ENCODE results near the gene MYH8.

MYH8 gene

DNA sequence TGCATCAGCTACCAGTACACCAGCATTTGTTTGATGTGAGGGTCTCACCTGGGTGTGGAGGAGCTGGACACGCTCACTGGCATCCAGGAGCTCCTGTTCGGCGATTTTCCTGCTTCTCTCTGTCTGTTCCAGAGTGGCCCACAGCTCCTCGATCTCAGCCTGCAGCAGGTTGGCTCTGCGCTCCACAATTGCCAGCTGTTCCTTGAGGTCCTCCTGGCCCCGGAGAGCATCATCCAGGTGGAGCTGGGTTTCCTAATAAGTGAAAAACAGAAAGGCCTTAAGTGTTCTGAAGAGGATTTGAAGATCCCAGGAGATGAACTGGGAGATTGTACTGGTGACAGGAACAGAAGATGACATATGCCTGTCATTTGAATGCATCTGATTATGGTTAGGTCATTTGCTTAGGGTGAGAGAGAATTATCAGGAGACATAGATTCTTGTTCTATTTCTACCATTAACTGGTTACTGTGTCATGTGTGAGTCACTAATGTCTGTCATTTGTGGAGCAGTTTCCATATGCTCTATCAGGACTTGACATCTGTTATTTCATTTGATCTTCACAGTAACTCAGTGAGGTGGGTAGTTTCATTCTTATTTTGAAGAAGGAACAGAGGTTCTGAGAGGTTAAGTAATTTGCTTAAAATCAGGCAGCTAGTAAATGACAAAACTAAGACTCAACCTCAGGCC, 27.4 kb downstream of the MYH8 start:
- ChIA-PET POLR2A (no interaction called here), CTCF (interaction anchor here (1.2 to 1.7 kb wide), 2 partner anchors 11 to 223 kb away, joined by 3 to 4 read pairs; no protein-coding TSS in a partner anchor)
- TF ChIP-seq, protein P1, sequence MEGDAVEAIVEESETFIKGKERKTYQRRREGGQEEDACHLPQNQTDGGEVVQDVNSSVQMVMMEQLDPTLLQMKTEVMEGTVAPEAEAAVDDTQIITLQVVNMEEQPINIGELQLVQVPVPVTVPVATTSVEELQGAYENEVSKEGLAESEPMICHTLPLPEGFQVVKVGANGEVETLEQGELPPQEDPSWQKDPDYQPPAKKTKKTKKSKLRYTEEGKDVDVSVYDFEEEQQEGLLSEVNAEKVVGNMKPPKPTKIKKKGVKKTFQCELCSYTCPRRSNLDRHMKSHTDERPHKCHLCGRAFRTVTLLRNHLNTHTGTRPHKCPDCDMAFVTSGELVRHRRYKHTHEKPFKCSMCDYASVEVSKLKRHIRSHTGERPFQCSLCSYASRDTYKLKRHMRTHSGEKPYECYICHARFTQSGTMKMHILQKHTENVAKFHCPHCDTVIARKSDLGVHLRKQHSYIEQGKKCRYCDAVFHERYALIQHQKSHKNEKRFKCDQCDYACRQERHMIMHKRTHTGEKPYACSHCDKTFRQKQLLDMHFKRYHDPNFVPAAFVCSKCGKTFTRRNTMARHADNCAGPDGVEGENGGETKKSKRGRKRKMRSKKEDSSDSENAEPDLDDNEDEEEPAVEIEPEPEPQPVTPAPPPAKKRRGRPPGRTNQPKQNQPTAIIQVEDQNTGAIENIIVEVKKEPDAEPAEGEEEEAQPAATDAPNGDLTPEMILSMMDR (IDR thresholded peaks at IDR 0.05; ENCODE audit: control extremely low read depth, extremely low read depth, low read depth, missing control alignments): no peak
- DNase-seq (ENCODE audit: extremely low spot score): peak; percentile 11

GRCh38 chr17:10392880-10393279, 28.9 kb downstream of the MYH8 start:
- TF ChIP-seq, protein P1 (IDR thresholded peaks at IDR 0.05; ENCODE audit: control extremely low read depth, extremely low read depth, low read depth, missing control alignments): no peak
- no peak for DNase-seq (ENCODE audit: extremely low spot score)
- ChIA-PET POLR2A (no interaction called here), CTCF (no interaction called here)

DNA sequence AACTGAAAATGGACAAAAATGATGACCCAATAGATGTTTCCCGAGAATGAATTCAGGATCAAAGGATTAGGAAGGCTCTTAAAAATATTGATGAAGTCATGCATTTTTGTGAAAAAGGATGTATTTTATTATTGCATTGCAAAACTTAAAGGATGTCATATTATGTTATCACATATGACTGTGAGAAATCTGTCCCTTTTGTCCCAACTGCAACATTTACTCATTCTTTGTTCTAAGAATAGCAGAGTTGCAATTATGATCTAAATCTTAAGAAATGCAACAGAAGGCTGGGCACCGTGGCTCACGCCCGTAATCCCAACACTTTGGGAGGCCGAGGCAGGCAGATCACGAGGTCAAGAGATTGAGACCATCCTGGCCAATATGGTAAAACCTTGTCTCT, 35.9 kb downstream of the MYH8 start:
- ChIA-PET CTCF (no interaction called here), POLR2A (no interaction called here)
- no peak for DNase-seq (ENCODE audit: extremely low spot score)
- TF ChIP-seq, protein P1 (IDR thresholded peaks at IDR 0.05; ENCODE audit: control extremely low read depth, extremely low read depth, low read depth, missing control alignments): no peak

- CTCF ChIA-PET: interaction anchor here (1.4 kb wide), 1 partner anchor 233 kb away, joined by 3 read pairs; no protein-coding TSS in a partner anchor
These were observed 37.6 kb downstream of the MYH8 start for GRCh38 chr17:10384175-10384574.

DNA sequence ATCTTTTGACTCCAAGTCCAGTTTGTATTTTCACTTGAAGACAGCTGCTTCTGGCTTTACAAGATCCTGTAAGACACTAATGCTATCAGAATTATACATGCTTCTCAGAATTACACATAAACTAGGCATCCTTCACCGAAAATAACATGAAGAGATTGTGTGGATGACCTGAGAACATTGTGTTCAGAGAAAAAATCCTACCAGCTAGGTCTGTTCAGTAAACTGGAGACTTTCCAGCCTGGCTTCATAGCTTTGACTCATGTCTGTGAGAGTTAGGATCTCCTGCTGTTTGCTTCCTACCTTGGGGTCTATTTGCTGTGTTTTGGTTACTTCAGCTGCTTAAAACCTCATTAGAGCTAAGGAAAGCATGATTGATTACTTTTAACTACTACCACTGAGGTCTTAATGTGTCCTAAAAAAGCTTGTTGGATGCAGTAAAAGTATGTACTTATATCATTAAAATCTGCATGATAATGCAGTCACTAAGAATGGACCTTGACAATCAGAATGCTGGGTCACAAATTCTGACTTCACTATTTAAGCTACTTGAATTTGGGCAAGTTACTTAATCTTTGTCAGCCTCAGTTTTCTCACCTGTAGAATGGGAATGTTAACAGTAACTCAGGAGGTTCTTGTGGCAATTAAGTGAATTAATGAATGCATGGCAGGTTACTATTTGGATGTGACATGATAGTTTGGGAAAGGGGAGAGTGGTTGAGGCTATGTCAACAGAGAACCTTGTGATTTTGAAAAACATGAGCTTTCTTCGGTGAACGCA, 40.9 kb downstream of the MYH8 start:
- POLR2A ChIA-PET: no interaction called here
- CTCF ChIA-PET: interaction anchor here (1.0 kb wide), 1 partner anchor 9 kb away, joined by 3 read pairs; no protein-coding TSS in a partner anchor
- DNase-seq (ENCODE audit: extremely low spot score): no peak
- TF ChIP-seq, protein P1 (IDR thresholded peaks at IDR 0.05; ENCODE audit: control extremely low read depth, extremely low read depth, low read depth, missing control alignments): no peak

More at GRCh38 chr17:10384175-10384574, 37.6 kb downstream of the MYH8 start:
- no peak for DNase-seq (ENCODE audit: extremely low spot score)
- TF ChIP-seq, protein P1 (IDR thresholded peaks at IDR 0.05; ENCODE audit: control extremely low read depth, extremely low read depth, low read depth, missing control alignments): no peak
- POLR2A ChIA-PET: no interaction called here

DNA sequence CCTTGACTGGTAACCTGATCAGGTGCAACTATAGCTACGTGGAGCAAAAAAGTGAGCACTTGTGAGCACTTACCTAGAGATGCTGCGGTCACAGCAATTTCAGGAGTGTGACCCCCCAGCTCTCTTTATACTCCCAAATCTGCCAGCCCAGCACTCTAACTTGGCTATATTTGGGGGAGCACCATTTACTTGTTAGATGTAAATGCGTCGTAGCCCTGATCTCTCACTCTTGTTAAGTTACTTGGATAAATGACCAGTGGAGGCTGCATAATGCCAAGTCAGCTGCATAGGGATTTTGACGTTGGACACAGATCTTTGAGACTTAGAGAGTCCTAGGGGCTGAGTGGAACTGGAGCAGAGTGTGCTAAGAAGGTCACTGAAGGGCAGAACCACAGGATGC, 48.8 kb downstream of the MYH8 start, which contains the start of gene MYH13:
Gene MYH13, minus strand, starts transcription at position 101 of the 400 bp plus-strand sequence. CDS start 8,476 bp downstream, outside the sequence.
- no peak for DNase-seq (ENCODE audit: extremely low spot score)
- TF ChIP-seq, protein P1 (IDR thresholded peaks at IDR 0.05; ENCODE audit: control extremely low read depth, extremely low read depth, low read depth, missing control alignments): no peak
- CTCF ChIA-PET: interaction anchor here (1.3 kb wide), 1 partner anchor 25 kb away, joined by 3 read pairs; no protein-coding TSS in a partner anchor
- POLR2A ChIA-PET: no interaction called here
